Subcutaneous preadipocyte (primary cell): Measurements from ENCODE around the gene PIGM. TPM values are rescaled to one million over a fixed set of nuclear protein-coding genes. Genes with fewer than 3 reads are reported as not detected.

Experiments used
- total RNA-seq: library from RNA; depleted of rRNA; stranded (reverse); fragments of >200 nt; gene quantifications from 2 replicates; pipeline ENCODE4 v1.2.3, GENCODE V29; 2012

PIGM gene
- total RNA-seq: 5.1 and 6.6 TPM in 2 replicates

DNA sequence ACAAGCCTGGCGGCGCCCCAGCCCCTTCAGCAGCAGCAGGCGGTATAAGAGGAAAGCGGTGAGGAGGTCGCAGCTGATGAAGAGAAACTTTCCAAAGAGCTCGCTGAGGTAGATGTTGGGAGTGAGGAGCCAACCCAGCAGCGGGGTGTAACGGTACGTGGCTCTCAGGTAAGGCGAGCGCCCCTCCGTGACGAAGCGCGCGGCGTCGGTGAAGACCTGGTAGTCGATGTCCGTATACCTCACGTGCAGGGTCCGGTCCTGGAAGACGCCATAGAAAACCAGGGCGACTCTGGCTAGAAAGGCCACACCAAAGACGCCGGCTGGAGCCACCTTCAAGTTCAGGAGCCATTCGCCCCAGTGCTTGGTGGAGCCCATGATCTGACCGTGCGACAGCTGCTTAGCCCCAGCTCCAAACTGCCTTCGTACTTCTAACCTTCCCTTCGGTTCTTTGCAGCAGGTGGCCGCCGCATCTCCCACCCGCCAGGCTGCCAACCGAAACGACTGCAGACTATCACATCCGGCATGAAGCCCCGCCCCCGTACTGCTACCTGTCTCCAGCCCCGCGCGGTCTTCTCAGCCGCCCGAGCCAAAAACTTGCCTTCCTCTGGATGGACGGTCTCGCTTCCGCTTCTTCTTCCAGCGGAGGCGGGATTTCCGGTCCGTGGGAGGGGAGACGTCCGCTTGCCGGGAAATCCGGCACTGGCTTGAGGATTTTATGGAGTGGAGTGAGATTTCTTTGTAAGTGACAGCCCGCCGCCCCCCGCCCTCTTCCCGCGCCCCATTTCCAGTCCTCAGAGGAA is at the start of gene PIGM:
Gene PIGM, minus strand, starts transcription at position 626 of the 800 bp plus-strand sequence. Its CDS starts 251 bp downstream, at position 375.

DNA sequence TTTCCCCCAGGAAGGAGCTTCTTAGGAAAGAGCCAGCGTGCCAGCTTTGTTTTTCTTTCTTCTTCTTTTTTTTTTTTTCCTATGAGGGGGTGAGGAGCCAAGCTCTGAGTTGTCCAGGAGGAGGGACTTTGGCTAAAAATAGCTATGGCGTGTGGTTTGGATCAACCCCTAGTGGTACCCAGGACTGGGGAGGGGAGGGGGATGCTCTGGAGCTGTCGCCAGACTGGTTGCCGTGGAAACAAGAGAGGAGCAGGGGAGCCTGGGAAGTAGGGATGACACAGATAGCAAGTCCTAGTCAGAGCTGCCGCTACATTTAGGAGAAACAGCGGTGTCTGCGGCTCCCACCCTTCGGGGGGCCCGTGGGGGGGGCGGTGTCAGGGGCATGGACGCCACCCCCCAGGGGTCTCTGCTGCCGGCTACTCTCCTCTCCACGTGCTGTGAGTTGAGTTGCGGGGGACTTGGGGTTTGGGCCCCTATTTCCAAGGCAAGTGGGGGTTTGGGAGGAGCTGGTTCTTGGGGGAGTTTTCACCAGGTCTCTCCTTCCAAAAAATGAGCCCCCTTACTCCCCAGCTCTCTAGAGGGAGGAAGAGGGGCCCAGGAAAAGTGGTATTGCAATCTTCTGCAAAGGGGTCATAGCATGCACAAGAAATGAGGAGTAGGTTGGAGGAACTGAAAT is 49.6 kb upstream of the PIGM start, which contains the start of gene KCNJ9:
Gene KCNJ9, plus strand, starts transcription at position 278 of the 676 bp plus-strand sequence. CDS start 2,493 bp downstream, outside the sequence.

GRCh38 chr1:160069460-160070231 is 37.9 kb upstream of the PIGM start, which contains the start of gene KCNJ10:
Gene KCNJ10, minus strand, starts transcription at chr1:160070160. Its CDS starts 27,628 bp downstream, at chr1:160042532.

Other genes with a start within 250 kb of the PIGM start
- not detected in 2 replicates for gene FCRL6, start 229.6 kb downstream of the PIGM start, total RNA-seq
- gene SLAMF8, start 205.1 kb downstream of the PIGM start, total RNA-seq: under 0.01 TPM in 1 of 2 replicates, not detected in the other
- not detected in 2 replicates for gene VSIG8, start 169.3 kb downstream of the PIGM start, total RNA-seq
- gene CFAP45, start 131.8 kb downstream of the PIGM start, total RNA-seq: 0.37 and 0.39 TPM in 2 replicates
- 182 and 238 TPM in 2 replicates for gene TAGLN2, start 106.5 kb downstream of the PIGM start, total RNA-seq
- gene IGSF9, start 86.4 kb downstream of the PIGM start, total RNA-seq: not detected in 2 replicates
- gene SLAMF9, start 77.8 kb downstream of the PIGM start, total RNA-seq: not detected in 2 replicates
- not detected in 2 replicates for gene KCNJ10, start 38.2 kb upstream of the PIGM start, total RNA-seq
- gene KCNJ9, start 49.5 kb upstream of the PIGM start, total RNA-seq: under 0.01 TPM in 1 of 2 replicates, not detected in the other
- gene IGSF8, start 66.6 kb upstream of the PIGM start, total RNA-seq: 11.5 and 14.3 TPM in 2 replicates
- not detected in 2 replicates for gene ATP1A2, start 83.8 kb upstream of the PIGM start, total RNA-seq
- not detected in 2 replicates for gene ATP1A4, start 119.6 kb upstream of the PIGM start, total RNA-seq
- not detected in 2 replicates for gene CASQ1, start 158.6 kb upstream of the PIGM start, total RNA-seq
- 67.1 and 80.8 TPM in 2 replicates for gene PEA15, start 173.4 kb upstream of the PIGM start, total RNA-seq
- gene DCAF8, start 230.6 kb upstream of the PIGM start, total RNA-seq: 77.2 and 85.2 TPM in 2 replicates